KMS-11 (cell line): ENCODE data around the gene LTBP2.

Experiments used
- H2AFZ ChIP-seq: fragments of 200-600 bp; sonication (generic); 2 replicates; pipeline ENCODE4 v1.6.1; 2016; ENCODE audit warnings: antibody characterized with exemption, mixed run types, low read depth
- H3K27ac ChIP-seq: fragments of 200-600 bp; sonication (generic); 2 replicates; pipeline ENCODE4 v1.6.1; 2016; ENCODE audit warnings: mild to moderate bottlenecking, mixed run types
- H3K27me3 ChIP-seq: fragments of 200-600 bp; sonication (generic); 2 replicates; pipeline ENCODE4 v1.6.1; 2017; ENCODE audit warnings: mild to moderate bottlenecking, low read depth, mixed run types, moderate library complexity; ENCODE audit not compliant: insufficient read depth
- H3K36me3 ChIP-seq: fragments of 200-600 bp; sonication (generic); 2 replicates; pipeline ENCODE4 v1.6.1; 2017; ENCODE audit warnings: mild to moderate bottlenecking, mixed run types; ENCODE audit not compliant: insufficient read depth
- H3K4me1 ChIP-seq: fragments of 200-600 bp; sonication (generic); 2 replicates; pipeline ENCODE4 v1.6.1; 2016; ENCODE audit warnings: mild to moderate bottlenecking, low read depth, mixed run types; ENCODE audit not compliant: poor library complexity, severe bottlenecking
- H3K4me2 ChIP-seq: fragments of 200-600 bp; sonication (generic); 2 replicates; pipeline ENCODE4 v1.7.0; 2016; ENCODE audit warnings: mild to moderate bottlenecking, mixed run types
- H3K4me3 ChIP-seq: fragments of 200-600 bp; sonication (generic); IDR thresholded peaks from 2 replicates; pipeline ENCODE4 v1.6.1; 2017; ENCODE audit warnings: low read depth, low read length, mixed read lengths; ENCODE audit not compliant: insufficient read depth
- H3K79me2 ChIP-seq: fragments of 200-600 bp; sonication (generic); 2 replicates; pipeline ENCODE4 v1.6.1; 2016; ENCODE audit warnings: low read depth, mixed run types; ENCODE audit not compliant: insufficient read depth
- H3K9ac ChIP-seq: fragments of 200-600 bp; sonication (generic); 2 replicates; pipeline ENCODE4 v1.6.1; 2016; ENCODE audit warnings: mild to moderate bottlenecking, mixed run types
- H4K20me1 ChIP-seq: fragments of 200-600 bp; sonication (generic); 2 replicates; pipeline ENCODE4 v1.6.1; 2016; ENCODE audit warnings: mild to moderate bottlenecking, mixed run types; ENCODE audit not compliant: insufficient read depth
- CTCF ChIP-seq: fragments of 200-600 bp; sonication (generic); conservative IDR thresholded peaks from 2 replicates; pipeline ENCODE4 v1.6.1; 2017; ENCODE audit warnings: low read depth, mild to moderate bottlenecking, antibody characterized with exemption, low read length, moderate library complexity, mixed read lengths

LTBP2 gene

GRCh38 chr14:74637178-74637550 lies 25.1 kb upstream of the LTBP2 start:
- no peaks in the 10 kb centered on the region for H3K4me1 ChIP-seq
- H4K20me1 ChIP-seq: no peaks in the 10 kb centered on the region
- no peaks in the 10 kb centered on the region for H3K27me3 ChIP-seq
- H3K9ac ChIP-seq: no peak overlapping the region
- TF ChIP-seq CTCF: no peak
- H3K4me2 ChIP-seq: no peak overlapping the region
- no peaks in the 10 kb centered on the region for H3K36me3 ChIP-seq
- H2AFZ ChIP-seq: no peak overlapping the region
- H3K4me3 ChIP-seq: no peak overlapping the region
- no peak overlapping the region for H3K27ac ChIP-seq
- H3K79me2 ChIP-seq: no peaks in the 10 kb centered on the region

DNA sequence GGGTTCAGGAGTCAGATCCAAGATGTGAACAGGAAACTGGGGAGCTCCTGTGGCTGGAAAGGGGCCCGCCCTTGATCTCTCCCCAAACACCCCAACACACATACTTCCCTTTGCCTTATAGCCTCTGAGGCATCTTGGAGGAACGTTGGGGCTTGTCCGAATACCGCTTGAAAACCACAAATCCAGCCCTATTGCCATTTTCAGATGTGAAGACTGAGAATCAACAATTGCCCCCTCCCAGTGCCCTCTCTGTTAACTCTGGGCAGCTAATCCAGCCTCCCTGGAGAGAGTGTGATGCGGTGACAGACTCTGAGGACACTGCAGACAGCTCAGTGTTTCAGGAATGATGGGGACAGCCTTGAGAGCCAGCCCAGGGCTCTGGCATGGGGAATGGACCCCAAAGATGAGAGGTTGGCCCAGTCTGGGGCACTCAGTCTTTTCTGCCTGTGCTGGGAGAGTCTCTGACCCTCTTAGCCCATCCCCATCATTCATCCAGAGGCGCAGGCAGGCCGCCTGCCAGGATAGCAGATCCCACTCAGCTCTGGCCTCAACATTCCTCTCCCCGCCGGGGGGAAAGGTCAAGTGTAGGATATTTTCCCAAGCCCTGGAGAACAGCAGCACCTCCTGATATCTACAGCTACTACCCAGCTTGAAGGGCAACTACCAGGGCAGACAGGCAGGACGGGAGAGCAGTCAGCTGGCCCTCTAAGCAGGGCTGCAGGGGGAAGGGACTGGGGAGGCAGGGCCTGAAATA lies 24.6 kb upstream of the LTBP2 start:
- Histone ChIP-seq H4K20me1 (no peaks in the 10 kb centered on the region), H3K79me2 (no peaks in the 10 kb centered on the region), H3K4me2 (no peak overlapping the region), H2AFZ (no peak overlapping the region), H3K27ac (no peak overlapping the region), H3K4me3 (no peak overlapping the region), H3K4me1 (no peaks in the 10 kb centered on the region), H3K36me3 (no peaks in the 10 kb centered on the region), H3K9ac (no peak overlapping the region), H3K27me3 (no peaks in the 10 kb centered on the region)
- TF ChIP-seq CTCF: no peak

DNA sequence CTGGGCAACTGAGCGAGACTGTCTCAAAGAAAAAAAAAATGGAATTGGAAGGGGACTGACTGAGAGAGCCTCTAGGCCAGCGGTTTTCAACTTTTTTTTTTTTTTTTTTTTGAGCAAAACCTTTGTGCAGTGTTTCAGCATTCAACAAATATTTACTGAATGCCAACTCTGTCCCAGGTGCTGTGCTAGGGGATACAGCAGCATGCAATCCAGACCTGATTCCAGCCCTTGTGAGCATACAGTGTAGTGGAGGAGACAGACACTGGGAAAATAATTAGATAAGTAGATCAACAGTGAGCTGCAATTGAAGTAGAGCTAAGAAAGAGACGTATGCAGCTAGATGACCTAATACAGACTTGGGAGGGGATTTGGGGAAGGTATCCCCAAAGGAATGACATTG lies 23.8 kb upstream of the LTBP2 start:
- Histone ChIP-seq H3K4me3 (no peak overlapping the region), H2AFZ (no peak overlapping the region), H3K79me2 (no peaks in the 10 kb centered on the region), H3K36me3 (no peaks in the 10 kb centered on the region), H3K27ac (no peak overlapping the region), H3K4me2 (no peak overlapping the region), H3K27me3 (no peaks in the 10 kb centered on the region), H3K4me1 (no peaks in the 10 kb centered on the region), H4K20me1 (no peaks in the 10 kb centered on the region), H3K9ac (no peak overlapping the region)
- TF ChIP-seq CTCF: no peak

DNA sequence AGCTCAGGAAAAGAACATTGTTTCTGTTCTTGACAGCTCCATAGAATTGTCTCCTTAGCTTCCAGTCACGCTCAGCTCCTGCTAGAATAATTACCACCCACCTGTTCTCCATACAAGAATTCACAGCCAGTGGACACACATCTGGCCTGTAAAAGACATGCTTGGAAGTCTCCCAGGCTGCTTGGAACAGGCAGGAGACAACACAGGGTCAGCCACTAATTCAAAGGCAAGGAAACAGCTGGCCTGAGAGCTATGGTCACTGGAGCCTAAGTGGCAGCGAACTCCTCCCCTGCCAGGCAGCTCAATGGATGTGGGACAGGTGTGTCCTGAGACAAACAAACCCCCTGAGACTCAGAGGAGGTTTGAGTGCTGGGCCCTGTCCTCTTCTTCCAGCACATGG lies 22.9 kb upstream of the LTBP2 start:
- H4K20me1 ChIP-seq: no peaks in the 10 kb centered on the region
- no peak overlapping the region for H3K9ac ChIP-seq
- H3K4me2 ChIP-seq: no peak overlapping the region
- H3K27ac ChIP-seq: no peak overlapping the region
- TF ChIP-seq CTCF: no peak
- no peak overlapping the region for H3K4me3 ChIP-seq
- H3K4me1 ChIP-seq: no peaks in the 10 kb centered on the region
- H2AFZ ChIP-seq: no peak overlapping the region
- no peaks in the 10 kb centered on the region for H3K27me3 ChIP-seq
- no peaks in the 10 kb centered on the region for H3K79me2 ChIP-seq
- H3K36me3 ChIP-seq: no peaks in the 10 kb centered on the region
